GM19438 (cell line): ENCODE data around the gene PDE9A.
"Not testable (repeated sequence)": the region's sequence is repeated elsewhere in the genome, so short reads cannot be mapped to it uniquely, and the experiment has no call there.

Experiments used
- ATAC-seq: cut with Tn5 transposase; IDR thresholded peaks from one replicate; pipeline ENCODE4 v1.9.1; 2021; ENCODE audit warnings: low read depth; ENCODE audit not compliant: unreplicated experiment

Gene PDE9A

DNA sequence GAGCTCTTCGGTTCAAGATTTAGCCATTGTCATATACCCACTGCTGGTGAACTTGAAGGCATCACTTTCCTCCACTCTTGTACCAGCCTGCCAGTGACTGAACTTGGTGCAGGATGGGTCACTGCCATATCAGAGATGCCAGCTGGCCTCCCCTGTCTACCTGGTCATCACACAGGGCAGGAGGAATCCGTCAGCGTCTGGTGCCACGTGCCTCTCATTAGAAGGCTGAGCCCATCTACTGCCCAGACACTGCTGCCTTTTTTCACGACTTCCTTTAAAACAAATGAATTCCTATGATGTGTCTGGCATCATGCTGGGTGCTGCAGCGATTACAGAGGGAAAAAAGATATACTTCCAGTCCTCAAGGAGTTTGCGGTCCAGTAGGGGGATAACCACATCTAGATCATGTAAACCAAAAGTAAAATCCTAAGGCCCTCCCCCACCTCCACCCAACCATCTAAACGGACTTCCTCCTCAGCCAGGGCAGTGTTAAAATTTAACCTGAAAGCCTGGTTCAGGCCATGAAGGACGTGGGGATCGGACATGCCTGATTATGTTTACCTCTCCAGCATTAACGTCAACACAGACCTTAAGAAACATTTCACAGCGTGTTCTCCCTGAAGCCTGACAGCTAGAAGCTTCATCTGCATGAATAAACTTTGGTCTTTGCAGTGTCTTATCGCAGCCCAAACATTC, 29.2 kb upstream of the PDE9A start:
- ATAC-seq, result peak; percentile 66

DNA sequence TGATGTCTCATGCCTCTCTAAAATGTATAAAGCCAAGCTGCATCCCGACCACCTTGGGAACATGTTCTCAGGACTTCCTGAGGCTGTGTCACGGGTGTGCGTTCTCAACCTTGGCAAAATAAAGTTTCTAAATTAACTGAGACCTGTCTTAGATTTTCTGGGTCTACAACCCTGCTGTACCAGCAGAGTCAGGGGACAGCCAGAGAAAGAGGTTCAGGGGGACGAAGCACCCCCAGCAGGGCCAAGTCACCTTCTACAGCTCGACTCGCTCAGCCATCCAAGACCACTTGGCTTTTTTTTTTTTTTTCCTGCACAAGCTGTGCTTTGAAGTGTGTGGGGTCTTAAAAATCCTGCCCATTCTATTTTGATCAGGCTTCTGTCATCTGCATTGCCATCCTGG, 28.5 kb upstream of the PDE9A start:
- ATAC-seq, result no peak

GRCh38 chr21:42626171-42626570, 27.2 kb upstream of the PDE9A start:
- no peak for ATAC-seq

GRCh38 chr21:42627527-42628289, 25.7 kb upstream of the PDE9A start:
- ATAC-seq, result no peak

DNA sequence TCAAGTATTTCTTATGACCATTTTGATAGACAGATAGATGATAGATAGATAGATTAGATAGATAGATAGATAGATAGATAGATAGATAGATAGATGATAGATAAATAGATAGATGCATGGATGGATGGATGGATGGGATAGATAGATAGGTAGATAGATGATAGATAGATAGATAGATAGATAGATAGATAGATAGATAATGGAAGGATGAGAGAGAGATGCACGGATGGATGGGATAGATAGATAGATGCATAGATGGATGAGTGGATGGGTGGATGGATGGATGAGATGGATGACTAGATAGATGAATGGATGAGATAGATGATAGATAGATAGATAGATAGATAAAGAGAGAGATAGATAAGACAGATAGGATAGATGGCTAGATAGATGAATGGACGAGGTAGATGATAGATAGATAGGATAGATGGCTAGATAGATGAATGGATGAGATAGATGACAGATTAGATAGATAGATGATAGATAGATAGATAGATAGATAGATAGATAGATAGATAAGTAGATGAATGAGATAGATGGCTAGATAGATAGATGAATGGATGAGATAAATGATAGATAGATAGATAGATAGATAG, 24.9 kb upstream of the PDE9A start:
- ATAC-seq, result not testable (repeated sequence)

DNA sequence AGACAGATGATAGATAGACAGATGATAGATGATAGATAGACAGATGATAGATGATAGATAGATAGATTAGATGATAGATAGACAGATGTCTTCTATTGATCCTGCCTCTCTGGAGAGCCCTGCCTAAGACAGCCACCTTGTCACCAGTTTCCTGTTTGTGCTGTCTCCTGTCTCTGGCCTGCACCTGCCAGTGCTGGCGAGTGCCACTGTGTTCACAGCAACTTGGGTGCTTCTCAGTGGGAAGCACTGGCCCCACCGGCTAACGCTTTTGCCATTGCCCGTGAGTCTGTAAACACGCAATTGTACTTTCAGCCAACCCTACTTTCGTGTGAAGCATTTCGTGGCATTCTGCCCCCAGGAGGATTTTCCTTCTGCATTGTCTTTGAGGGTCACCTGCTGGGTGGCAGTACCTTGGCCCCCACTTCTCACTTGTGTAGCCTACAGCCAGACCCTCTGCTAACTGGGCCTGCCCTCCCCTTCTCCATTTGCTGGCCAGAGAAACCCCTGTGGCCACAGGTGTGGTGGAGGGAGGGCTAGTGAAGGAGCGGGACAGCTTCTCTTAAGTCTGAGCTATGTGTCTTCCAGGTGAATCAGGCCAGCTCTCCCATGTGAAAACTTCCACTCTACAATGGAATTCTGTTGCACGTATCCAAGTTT, 23.4 kb upstream of the PDE9A start:
- ATAC-seq, result no peak

GRCh38 chr21:42630626-42631025, 22.8 kb upstream of the PDE9A start:
- ATAC-seq, result no peak

DNA sequence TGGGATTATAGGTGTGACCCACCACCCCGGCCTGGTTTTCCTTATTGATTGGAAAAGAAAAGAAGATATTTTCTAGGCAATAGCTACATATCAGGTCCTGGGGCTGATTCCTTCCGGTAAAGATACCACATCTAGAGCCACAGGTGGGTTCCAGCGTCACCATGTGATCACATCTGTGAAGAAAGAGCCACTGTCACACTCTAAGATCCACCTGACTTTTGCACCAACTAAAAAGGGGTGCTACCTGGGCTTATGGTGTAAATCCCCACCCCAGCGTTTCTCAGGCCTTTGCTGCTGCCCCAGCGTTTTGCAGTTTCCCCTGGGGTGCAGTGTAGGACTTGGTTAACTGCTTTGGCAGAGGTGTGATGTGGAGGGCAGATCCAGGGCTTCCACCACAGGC, 22.3 kb upstream of the PDE9A start:
- no peak for ATAC-seq

DNA sequence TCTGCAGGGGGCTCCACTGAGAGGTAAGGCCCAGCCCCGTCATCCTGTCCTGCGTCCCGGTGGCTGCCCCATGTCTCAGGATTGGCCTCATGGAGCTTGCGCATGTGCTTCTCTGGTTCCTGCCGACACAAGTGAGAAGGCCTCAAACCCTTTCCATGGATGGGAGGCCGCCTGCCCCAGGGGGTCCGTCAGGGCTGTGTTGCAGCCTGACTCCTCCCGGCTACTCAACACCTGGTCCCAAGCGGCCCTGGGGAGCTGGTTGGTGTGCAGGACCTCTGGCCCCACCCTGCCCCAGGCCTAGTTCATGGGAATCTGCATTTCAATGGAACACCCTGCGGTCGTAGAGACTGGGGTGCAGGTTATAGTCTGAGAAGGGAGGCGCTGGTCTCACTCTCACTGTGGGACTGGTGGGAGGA, 21.1 kb upstream of the PDE9A start:
- no peak for ATAC-seq

- ATAC-seq, result no peak
Measured at GRCh38 chr21:42632771-42633690, 20.4 kb upstream of the PDE9A start.

- no peak for ATAC-seq
Measured at GRCh38 chr21:42633858-42634257, 19.6 kb upstream of the PDE9A start.

DNA sequence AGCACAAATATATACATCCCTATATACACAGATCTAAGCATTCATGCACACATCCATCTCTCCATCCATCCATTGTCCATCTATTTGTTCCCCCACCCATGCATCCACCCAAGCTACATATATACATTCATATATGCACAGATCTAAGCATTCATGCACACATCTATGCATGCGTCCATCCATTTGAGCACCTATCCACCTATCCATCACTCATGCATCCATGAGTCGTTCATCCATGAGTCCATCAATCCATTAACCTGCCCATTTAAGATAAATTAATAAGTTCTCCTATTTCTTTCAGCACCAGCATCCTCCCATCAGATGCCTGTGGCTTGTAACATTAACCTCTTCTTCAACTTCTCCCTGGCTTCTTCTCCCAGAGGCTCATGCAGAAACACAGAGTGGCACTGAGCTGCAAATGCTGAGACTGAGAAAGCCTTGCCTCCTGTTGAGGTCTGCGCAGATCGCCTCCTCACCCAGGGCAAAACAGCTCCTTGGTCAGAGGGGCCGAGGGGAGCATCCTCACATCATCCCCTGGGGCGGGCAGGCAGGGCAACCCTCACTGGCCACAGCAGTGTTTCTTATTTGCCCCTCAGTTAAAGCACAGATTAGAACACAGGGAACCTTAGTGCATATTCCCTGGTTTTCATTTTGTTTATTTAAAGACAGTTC, 17.4 kb upstream of the PDE9A start:
- no peak for ATAC-seq

DNA sequence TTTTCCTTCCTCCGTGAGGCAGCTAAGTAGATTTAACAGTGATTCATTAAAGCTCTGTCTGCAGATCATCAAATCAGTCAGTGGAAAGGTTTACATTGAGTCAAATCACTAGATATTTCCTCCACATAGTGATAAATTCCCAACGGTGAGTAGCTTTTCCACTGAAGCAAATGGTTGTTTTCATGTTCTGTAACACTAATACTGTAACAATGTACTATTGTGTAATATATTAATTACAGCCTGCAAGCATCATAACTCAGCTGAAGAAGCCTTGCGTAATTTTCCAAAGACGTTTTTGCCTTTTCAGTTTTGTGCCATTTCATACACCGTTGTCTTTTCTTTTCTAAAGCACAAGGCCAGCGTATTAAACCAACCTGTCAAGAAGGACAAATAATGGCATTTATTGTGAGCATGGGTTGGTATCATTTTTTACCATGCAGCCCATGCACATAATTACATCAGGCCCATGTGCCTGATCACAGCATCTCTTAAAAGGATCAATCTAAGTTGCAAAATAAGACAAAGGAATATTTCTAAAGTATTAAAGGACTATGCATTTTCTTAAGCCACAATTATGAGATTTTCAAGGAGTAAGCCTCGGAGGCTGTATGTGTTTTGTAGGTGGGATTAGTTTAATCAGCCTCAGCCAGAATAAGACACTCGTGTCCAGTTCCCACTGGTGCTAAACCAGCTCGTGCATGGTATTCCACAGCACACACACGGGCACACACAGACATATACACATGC, 16.7 kb upstream of the PDE9A start:
- ATAC-seq, result no peak

DNA sequence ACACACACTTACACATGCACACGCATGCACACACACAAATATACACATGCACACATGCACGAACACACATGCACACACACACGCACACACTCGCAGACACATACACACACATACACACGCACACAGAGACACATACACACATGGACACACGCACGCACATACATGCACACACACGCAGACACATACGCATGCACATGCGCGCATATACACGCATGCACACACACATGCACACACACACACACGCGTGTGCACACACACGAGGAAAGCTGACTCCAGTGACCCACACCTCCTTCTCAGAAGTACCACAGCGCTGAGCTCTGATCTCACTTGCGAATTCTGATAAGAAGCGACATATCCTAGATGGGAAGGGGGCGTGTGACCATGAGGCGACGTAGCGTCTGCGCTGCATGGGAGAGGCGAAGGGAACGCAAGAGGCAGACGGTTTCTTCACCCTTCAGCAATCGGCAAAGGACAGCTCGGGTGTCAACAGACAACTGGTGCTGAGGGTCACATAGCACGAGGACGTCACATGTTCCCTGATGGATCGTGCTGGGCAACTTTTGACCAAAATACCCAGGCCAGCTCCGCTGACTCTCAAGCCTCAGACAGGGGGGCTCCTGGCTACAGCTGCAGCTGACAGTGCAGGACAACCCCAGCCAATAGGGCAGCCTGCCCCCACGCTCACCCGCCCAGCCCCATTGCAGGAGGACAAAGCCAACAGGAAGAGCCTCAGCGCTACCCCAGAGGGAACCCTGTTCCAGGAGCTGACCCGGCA, 16.0 kb upstream of the PDE9A start:
- no peak for ATAC-seq

GRCh38 chr21:42638266-42638863, 15.1 kb upstream of the PDE9A start:
- ATAC-seq, result no peak

GRCh38 chr21:42639646-42640152, 13.7 kb upstream of the PDE9A start:
- ATAC-seq, result no peak

DNA sequence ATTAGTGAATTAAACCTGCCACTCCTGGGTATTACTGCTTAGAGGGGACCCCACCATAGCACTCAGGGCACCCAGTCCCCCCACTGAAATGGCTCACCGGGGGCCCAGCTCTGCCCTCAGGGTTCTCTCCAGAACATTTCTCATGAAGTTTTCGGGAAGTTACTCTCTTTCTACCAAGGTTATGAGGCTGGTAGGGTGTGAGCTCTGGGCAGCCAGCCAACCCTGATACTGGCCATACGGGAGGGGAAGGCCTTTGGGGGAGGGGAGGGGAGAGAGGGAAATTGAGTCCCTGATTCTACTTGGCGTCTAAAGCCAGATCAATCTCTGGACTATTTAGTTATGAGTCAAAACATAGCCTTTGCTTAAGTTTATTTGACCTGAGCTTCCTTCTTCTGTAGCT, 12.9 kb upstream of the PDE9A start:
- ATAC-seq, result no peak
